Measurements from ENCODE around the gene MLLT3.

The MLLT3 gene

GRCh38 chr9:20407013-20407412, 215.3 kb downstream of the MLLT3 start:
- no peak for DNase-seq

GRCh38 chr9:20406344-20406743, 216.0 kb downstream of the MLLT3 start:
- no peak for DNase-seq

DNA sequence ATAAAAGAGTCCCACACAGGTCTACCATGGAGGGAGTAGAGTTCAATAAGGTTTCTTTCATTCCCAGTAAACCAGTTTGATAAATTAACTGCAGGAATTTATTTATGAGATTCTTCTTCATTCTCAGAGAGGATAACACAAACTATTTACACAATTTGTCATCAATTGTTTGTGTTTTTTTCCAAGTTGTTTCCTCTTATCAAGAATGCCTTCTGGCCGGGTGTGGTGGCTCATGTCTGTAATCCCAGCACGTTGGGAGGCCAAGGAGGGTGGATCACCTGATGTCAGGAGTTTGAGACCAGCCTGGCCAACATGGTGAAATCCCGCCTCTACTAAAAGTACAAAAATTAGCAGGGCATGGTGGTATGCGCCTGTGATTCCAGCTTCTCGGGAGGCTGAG, 216.7 kb downstream of the MLLT3 start:
- no peak for DNase-seq

- DNase-seq = no peak
These were observed 217.2 kb downstream of the MLLT3 start for GRCh38 chr9:20405078-20405477.

GRCh38 chr9:20404192-20404813, 218.0 kb downstream of the MLLT3 start:
- no peak for DNase-seq

- DNase-seq = no peak
These were observed 219.0 kb downstream of the MLLT3 start for GRCh38 chr9:20403346-20403745.

- no peak for DNase-seq
These were observed 219.9 kb downstream of the MLLT3 start for GRCh38 chr9:20402273-20402875.

DNA sequence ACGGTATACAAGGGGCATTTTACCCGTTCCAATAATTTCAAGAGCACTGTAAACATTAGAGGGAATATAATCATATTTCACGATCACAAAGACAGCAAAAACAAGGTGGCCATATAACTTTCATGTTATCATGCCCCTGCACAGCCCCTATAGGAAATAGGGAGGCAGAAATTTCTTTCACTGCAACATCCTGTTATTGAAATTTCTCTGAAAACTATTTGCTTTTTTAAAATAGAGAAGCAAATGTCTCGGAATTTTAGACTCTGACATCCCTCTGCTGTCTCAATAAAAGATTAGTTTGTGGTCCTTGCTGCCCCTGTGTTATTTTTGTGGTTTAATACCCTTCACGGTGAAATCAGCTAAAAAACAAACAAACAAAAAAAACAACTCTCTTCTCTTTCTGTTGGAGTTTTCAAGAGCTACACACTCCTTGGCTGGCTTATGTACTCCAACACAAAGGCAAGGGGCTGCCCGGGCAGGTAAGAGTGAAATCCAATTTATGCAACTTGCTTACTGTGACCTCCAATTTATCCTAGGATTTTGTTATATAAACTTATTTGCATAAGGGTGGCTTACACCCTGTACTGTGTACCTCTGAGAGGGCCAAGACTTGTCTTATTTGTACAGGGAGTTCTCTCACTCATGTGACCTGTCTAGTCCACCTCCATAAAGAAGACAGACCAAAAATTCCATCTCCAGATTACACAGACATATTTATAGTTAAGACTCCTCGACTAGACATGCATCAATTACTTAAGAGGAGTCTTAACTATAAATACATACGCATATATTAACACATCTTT, 223.6 kb downstream of the MLLT3 start:
- DNase-seq = no peak

- DNase-seq = no peak
These were observed 225.0 kb downstream of the MLLT3 start for GRCh38 chr9:20397348-20397747.

DNA sequence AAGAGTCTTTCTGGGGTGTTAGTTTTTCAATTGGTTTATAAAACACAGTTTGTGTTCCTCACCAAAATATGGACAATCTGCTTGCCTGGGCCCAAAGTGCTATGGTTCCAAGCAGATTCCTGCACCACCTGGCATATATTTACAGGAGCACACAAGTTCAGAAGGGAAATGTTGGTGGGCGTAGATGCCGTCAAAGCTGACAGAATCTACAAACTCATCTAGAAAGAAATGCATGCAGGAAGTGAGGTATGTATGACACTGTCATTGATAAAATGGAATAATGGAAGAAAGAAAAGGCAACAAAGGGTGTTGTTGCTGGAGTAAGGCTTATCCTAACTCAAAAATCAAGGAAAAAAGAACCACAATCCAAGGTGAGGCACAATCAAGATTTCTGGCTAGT, 225.8 kb downstream of the MLLT3 start:
- DNase-seq = peak; percentile 14

GRCh38 chr9:20395651-20396050, 226.6 kb downstream of the MLLT3 start:
- no peak for DNase-seq

GRCh38 chr9:20394969-20395368, 227.3 kb downstream of the MLLT3 start:
- DNase-seq = no peak

- no peak for DNase-seq
These were observed 231.1 kb downstream of the MLLT3 start for GRCh38 chr9:20391208-20391607.

GRCh38 chr9:20390400-20390799, 231.9 kb downstream of the MLLT3 start:
- DNase-seq = no peak

GRCh38 chr9:20387062-20387461, 235.2 kb downstream of the MLLT3 start:
- DNase-seq = no peak

- DNase-seq = no peak
These were observed 237.7 kb downstream of the MLLT3 start for GRCh38 chr9:20384642-20385041.

- no peak for DNase-seq
These were observed 239.7 kb downstream of the MLLT3 start for GRCh38 chr9:20382460-20383071.

DNA sequence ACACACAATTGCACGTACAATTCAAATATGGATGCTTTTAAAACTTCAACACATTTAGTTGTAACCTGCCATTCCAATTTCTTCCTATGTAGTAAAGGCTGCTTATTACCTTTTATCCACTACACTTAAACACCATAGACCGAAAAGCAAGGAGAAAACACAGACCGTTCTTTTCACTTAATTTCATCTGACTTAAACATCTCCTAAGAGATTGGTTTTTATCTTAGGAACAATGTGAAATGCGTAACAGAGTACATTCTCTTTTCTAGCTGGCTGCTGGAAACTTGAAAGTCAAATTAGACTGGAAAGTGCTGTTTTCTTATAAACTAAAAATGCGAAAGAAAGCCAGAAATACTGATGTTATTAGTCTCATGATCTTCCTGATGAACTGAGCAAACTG, 241.8 kb downstream of the MLLT3 start:
- DNase-seq = no peak

GRCh38 chr9:20379804-20380225, 242.5 kb downstream of the MLLT3 start:
- DNase-seq = no peak

DNA sequence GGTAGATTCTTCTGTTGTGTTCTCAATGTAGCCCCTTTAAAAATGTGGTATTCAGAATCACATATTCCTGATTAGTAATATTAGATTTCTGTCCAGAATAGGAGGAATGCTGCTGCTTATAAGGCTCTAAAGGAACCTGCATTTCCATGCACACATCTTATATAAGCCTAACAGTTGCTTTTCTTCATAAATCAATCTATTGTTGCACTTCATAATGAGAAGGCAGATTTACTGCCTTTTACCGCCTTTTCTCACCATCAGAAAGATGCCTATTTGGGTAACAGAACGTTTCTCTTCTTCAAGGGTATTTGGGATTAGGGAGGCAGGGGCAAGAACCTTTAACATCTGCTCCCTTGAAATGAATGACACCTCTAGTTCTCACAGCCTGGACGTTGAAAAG, 243.4 kb downstream of the MLLT3 start:
- no peak for DNase-seq

DNA sequence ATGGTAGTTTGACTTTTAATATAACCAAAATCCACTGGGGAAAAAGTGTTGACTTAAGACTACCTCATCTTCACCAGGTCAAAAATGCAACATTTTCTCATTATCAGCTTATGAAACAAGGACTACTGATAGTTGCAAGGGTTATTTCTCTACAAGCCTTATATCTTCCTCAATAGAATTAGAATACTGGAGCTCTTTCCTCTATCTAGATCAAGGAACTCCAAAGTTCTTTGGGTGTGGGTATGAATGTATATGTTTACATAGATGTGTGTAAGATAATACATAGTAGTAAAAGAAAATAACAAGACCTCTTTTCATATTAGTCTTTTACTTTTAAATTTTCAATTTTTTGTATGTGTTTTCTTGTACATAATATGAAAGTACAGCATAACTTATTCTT, 244.5 kb downstream of the MLLT3 start:
- no peak for DNase-seq

DNA sequence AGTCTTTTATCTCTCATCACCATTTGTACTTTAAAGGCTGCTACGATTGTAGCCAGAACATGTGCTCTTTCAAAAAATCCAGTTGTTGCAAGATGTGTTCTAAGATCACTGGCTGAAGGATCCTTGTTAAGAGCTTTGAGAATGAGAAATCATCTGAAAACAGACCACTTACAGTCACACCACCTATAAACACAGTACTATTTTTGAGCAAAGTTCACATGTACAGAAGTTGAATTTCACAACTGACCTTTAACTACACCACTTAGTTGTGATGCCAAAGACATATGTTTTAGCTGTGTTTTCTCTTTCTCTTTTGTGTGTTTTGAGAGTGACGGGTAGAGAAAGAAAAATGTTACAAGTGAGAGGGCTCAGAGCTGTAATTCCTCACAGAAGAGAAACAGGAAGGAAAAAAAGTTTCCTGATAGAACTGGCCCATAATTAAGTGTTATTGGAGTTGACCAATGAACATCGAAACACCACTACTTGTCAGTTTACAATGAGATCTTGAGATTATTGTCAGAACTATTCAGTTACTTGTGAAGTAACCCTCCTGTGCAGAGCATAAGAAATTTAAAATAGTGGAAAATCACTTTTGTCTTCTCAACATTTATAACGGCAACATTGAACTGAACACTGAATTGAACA, 245.4 kb downstream of the MLLT3 start:
- no peak for DNase-seq

- no peak for DNase-seq
These were observed 246.3 kb downstream of the MLLT3 start for GRCh38 chr9:20376042-20376441.
